NCI-H82 (cell line): Measurements from ENCODE around the gene MAPK4.

Experiments used
- DNase-seq: peaks from one replicate; lab custom pipeline; 2025; lab: John Stamatoyannopoulos, UW

MAPK4 gene

GRCh38 chr18:50719471-50720324, 159.8 kb downstream of the MAPK4 start:
- peak; percentile 75 for DNase-seq

GRCh38 chr18:50720325-50720674, 160.4 kb downstream of the MAPK4 start:
- peak; percentile 68 for DNase-seq

- peak; percentile 44 for DNase-seq
These were observed 161.1 kb downstream of the MAPK4 start for GRCh38 chr18:50721006-50721405.

GRCh38 chr18:50721451-50722120, 161.7 kb downstream of the MAPK4 start:
- DNase-seq = peak; percentile 86

- peak; percentile 45 for DNase-seq
These were observed 162.4 kb downstream of the MAPK4 start for GRCh38 chr18:50722311-50722710.

- no peak for DNase-seq
These were observed 164.9 kb downstream of the MAPK4 start for GRCh38 chr18:50724751-50725151.

GRCh38 chr18:50726960-50727589, 167.2 kb downstream of the MAPK4 start:
- peak; percentile 67 for DNase-seq

GRCh38 chr18:50727721-50728471, 168.0 kb downstream of the MAPK4 start:
- DNase-seq = no peak

GRCh38 chr18:50729376-50729775, 169.5 kb downstream of the MAPK4 start:
- no peak for DNase-seq

GRCh38 chr18:50729986-50730385, 170.1 kb downstream of the MAPK4 start:
- DNase-seq = peak; percentile 64

GRCh38 chr18:50734342-50734741, 174.5 kb downstream of the MAPK4 start:
- no peak for DNase-seq

GRCh38 chr18:50734886-50735285, 175.0 kb downstream of the MAPK4 start:
- DNase-seq = no peak

- DNase-seq = no peak
These were observed 177.2 kb downstream of the MAPK4 start for GRCh38 chr18:50737127-50737526.

- no peak for DNase-seq
These were observed 178.3 kb downstream of the MAPK4 start for GRCh38 chr18:50738098-50738757.

- no peak for DNase-seq
These were observed 183.1 kb downstream of the MAPK4 start for GRCh38 chr18:50742952-50743351.

- no peak for DNase-seq
These were observed 184.4 kb downstream of the MAPK4 start for GRCh38 chr18:50744253-50744652.

- peak; percentile 81 for DNase-seq
These were observed 186.1 kb downstream of the MAPK4 start for GRCh38 chr18:50745945-50746344.

- DNase-seq = no peak
These were observed 188.0 kb downstream of the MAPK4 start for GRCh38 chr18:50747849-50748242.

- peak; percentile 98 for DNase-seq
These were observed 188.6 kb downstream of the MAPK4 start for GRCh38 chr18:50748243-50749229.

GRCh38 chr18:50749421-50749820, 189.5 kb downstream of the MAPK4 start:
- DNase-seq = no peak
